Activated CD8-positive, alpha-beta memory T cell treated with anti-CD3 and anti-CD28 coated beads, Interleukin-2, amount 50 U/mL, for 1 hour (primary cell): Measurements from ENCODE around the gene AQP12A.

Source experiments
- DNase-seq: peaks from one replicate; pipeline ENCODE4 v3.0.0-alpha.2; 2020; ENCODE audit errors: extremely low read depth

Gene AQP12A

GRCh38 chr2:240708457-240708856, 16.8 kb downstream of the AQP12A start:
- DNase-seq, result no peak

DNA sequence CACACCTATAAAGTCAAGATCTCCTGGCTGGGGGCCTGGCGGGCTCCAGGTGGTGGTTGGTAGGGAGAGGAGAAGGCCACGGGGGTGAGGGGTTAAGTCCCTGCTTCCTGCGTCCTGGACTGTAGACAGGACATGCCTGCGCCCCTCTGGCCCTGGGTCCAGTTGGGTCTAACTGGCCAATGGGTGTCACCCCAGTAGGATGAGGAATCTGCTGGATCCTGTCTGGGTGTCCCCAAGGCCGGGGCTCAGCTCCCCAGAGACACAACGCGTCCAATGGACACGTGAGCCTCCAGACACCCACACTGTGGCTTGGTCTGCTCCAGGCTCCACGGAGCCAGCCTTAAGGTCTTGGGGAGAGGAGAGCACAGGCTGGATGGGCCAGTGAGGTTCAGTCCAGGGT, 19.6 kb downstream of the AQP12A start:
- no peak for DNase-seq

- DNase-seq, result no peak
Observed at GRCh38 chr2:240711701-240712100, 20.0 kb downstream of the AQP12A start.

- DNase-seq, result no peak
Observed at GRCh38 chr2:240712121-240712520, 20.5 kb downstream of the AQP12A start.

- no peak for DNase-seq
Observed at GRCh38 chr2:240713071-240713927, 21.6 kb downstream of the AQP12A start.

DNA sequence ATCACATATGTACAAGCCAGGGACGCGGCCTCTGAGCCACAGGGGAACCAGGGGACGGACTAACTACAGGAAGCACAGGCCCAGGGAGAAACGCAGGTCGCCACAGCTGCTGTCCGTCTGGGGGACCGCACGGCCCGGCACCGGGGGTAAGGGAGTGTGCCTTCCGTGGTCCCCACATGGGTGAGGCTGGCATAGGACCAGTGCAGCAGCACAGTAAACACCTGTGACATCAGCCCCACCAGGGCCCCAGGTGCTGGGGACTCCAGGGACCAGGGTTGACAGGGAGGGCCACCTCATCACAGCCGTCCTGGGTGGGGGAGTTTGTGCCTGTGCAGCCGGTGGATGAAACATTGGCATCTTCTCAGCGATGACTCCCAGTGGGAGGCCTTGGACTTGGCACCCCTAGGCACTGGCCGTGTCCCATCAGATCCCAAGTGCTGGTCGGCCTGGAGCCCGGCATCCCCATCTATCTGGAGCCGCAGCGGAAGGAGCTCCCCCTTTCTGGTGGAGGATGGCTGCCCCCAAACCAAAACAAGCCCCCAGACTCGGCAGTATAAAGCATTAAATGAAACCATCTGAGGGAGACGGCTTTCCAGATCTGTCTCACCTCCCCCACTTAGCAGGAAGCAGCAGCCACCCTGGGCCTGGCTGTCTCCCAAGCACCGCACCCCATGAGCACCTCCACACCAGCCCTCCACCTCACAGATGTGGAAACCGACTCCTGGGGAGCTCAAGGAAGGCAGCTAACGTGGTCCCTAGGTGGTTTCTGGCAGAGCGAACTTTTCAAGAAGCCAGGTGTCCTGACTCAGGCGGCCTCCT, 22.5 kb downstream of the AQP12A start:
- DNase-seq, result no peak

GRCh38 chr2:240714747-240715725, 23.4 kb downstream of the AQP12A start:
- DNase-seq, result no peak

GRCh38 chr2:240716130-240716798, 24.6 kb downstream of the AQP12A start:
- DNase-seq, result no peak

GRCh38 chr2:240717181-240717641, 25.5 kb downstream of the AQP12A start:
- DNase-seq, result no peak

DNA sequence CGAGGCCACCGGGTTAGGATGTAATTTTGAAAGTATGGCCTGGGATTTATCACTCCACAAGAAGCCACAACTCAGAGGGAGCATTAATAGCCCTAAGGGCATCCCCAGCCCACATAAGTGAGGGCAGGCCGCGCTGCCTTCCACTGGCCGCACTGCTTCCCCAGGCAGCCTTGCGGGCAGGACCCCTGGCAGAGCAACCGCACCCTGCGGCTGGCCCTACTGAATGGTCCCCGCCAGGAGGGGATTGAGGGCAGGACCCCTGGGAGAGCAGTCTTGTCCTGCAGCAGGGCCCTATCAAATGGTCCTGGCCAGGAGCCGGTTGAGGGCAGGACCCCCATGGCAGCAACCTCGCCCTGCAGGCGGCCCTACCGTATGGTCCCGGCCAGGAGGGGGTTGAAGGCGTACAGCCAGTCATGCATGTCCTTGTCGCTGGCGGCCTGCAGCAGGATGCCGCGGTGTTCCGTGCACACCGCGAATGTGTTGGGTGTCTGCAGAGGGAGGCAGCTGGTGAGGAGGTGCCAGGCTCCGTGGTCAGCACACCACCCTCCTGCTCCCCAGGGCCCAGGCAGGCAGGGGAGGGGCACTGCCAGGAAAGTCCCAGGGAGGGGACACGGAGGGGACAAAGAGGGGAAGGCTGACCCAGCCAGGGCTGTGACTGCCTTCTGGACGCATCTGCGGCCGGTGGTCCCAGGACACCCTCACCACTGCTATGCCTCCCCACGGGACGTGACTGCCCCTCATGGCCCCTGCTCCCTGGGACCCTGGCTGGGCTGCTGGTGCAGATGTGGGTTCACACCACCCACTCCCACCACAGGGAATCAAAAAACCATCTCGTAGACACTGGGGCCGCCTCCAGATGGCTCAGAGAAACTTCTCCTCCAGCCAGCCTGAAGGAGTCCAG, 26.3 kb downstream of the AQP12A start:
- no peak for DNase-seq

DNA sequence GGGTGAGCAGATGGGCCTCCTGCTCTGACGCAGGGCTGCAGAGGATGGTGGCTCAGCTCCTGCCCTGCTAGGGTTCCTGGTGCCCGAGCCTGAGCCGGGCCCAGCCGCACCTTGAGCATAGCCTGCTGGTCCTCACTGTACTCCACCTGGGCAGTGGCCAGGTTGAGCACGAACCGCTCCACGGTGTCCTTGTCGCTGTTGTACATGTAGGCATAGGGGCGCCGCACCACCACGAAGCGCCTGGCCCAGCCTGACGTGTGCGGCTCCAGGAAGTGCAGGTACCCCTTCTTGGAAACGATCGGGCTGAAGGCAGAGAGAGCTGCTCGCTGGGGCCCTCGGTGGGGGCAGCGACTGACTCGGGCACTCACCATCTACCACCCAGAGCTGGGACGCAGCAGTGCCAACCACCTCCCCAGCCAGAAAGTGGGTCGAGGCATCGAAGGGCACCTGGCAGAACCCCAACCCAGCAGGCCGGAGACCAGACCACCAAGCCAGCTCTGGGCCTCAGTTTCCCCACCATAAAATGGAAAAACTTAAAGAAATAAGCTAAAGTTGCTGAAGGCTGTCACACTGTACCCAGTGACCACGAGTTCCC, 27.3 kb downstream of the AQP12A start:
- DNase-seq, result no peak

GRCh38 chr2:240719676-240720545, 28.2 kb downstream of the AQP12A start:
- no peak for DNase-seq

GRCh38 chr2:240720686-240721595, 29.3 kb downstream of the AQP12A start:
- DNase-seq, result no peak

GRCh38 chr2:240721596-240722180, 30.0 kb downstream of the AQP12A start:
- no peak for DNase-seq

DNA sequence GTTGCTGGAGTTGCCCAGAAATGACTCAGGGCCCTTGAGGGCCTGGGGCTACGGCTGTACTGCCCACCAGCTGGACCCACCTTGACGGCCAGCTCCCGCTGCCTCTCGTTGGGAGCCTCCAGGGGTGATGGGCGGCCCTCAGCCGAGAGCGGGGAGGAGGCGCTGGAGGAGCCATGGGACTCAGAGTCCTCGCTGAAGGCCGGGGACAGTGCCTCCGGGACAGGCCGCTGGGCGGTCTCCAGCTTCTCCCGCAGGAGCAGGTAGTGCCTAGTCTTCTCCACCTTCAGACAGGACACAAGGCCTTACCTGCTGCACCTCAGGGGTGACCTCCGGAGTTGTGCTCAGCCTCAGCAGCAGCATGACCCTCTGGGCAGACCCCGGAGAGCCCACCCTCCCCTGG, 30.7 kb downstream of the AQP12A start:
- no peak for DNase-seq

- DNase-seq, result no peak
Observed at GRCh38 chr2:240722796-240723735, 31.4 kb downstream of the AQP12A start.
